GM23338 (cell line): ENCODE results near the gene MFSD11. TPM values are rescaled to one million over a fixed set of nuclear protein-coding genes. Genes with fewer than 3 reads are reported as not detected.

ENCODE experiments used
- ATAC-seq: fragments of 200-7000 bp; cut with Tn5 transposase; 3 replicates; pipeline ENCODE4 v1.9.1; 2020
- DNase-seq: peaks from one replicate; pipeline ENCODE4 v3.0.0-alpha.2; 2015; ENCODE audit warnings: low spot score
- H2AFZ ChIP-seq: fragments of 200-600 bp; sonication (generic); 2 replicates; pipeline ENCODE4 v1.8.0; 2016; ENCODE audit warnings: antibody characterized with exemption, mild to moderate bottlenecking, moderate library complexity
- H3F3A ChIP-seq: fragments of 200-600 bp; sonication (generic); replicated peaks from 2 replicates; pipeline ENCODE4 v1.8.0; 2017; ENCODE audit warnings: antibody characterized with exemption, mixed run types, low read depth
- H3K27ac ChIP-seq: fragments of 200-600 bp; sonication (generic); 2 replicates; pipeline ENCODE4 v1.6.1; 2016; ENCODE audit warnings: low read depth
- H3K27me3 ChIP-seq: fragments of 200-600 bp; sonication (generic); 2 replicates; pipeline ENCODE4 v1.8.0; 2016; ENCODE audit warnings: mild to moderate bottlenecking, mixed run types, moderate library complexity; ENCODE audit not compliant: insufficient read depth
- H3K36me3 ChIP-seq: fragments of 200-600 bp; sonication (generic); 2 replicates; pipeline ENCODE4 v1.8.0; 2016; ENCODE audit warnings: mild to moderate bottlenecking; ENCODE audit not compliant: insufficient read depth
- H3K4me1 ChIP-seq: fragments of 200-600 bp; sonication (generic); 2 replicates; pipeline ENCODE4 v1.8.0; 2016; ENCODE audit warnings: mild to moderate bottlenecking, moderate library complexity; ENCODE audit not compliant: insufficient read depth
- H3K4me2 ChIP-seq: fragments of 200-600 bp; sonication (generic); 2 replicates; pipeline ENCODE4 v1.7.1; 2017; ENCODE audit warnings: mixed run types
- H3K4me3 ChIP-seq: fragments of 200-600 bp; sonication (generic); 2 replicates; pipeline ENCODE4 v1.6.1; 2016; ENCODE audit warnings: mixed run types
- H3K79me2 ChIP-seq: fragments of 200-600 bp; sonication (generic); replicated peaks from 2 replicates; pipeline ENCODE4 v1.8.0; 2017; ENCODE audit warnings: mild to moderate bottlenecking; ENCODE audit not compliant: insufficient read depth
- H3K9me2 ChIP-seq: fragments of 200-600 bp; sonication (generic); 2 replicates; pipeline ENCODE4 v1.8.0; 2017; ENCODE audit not compliant: insufficient read depth
- H4K20me1 ChIP-seq: fragments of 200-600 bp; sonication (generic); replicated peaks from 2 replicates; pipeline ENCODE4 v1.8.0; 2017; ENCODE audit warnings: mild to moderate bottlenecking; ENCODE audit not compliant: insufficient read depth
- H3K27ac Mint-ChIP-seq: 2 replicates; pipeline ENCODE4 v1.8.0; 2020; ENCODE audit warnings: inconsistent platforms, mild to moderate bottlenecking, moderate library complexity, mixed read lengths
- H3K27me3 Mint-ChIP-seq: 3 replicates; pipeline ENCODE4 v1.8.0; 2022; ENCODE audit warnings: low read depth, mild to moderate bottlenecking, moderate library complexity, mixed read lengths, inconsistent platforms; ENCODE audit not compliant: insufficient read depth, poor library complexity
- H3K36me3 Mint-ChIP-seq: 3 replicates; pipeline ENCODE4 v1.8.0; 2021; ENCODE audit warnings: low read depth, mild to moderate bottlenecking, inconsistent platforms, moderate library complexity, mixed read lengths
- H3K4me1 Mint-ChIP-seq: 3 replicates; pipeline ENCODE4 v1.8.0; 2020; ENCODE audit warnings: mild to moderate bottlenecking, inconsistent platforms, mixed read lengths
- H3K4me3 Mint-ChIP-seq: 3 replicates; pipeline ENCODE4 v1.8.0; 2021; ENCODE audit warnings: moderate library complexity, mild to moderate bottlenecking, inconsistent platforms, mixed read lengths
- H3K9me3 Mint-ChIP-seq: 3 replicates; pipeline ENCODE4 v1.8.0; 2020; ENCODE audit warnings: moderate library complexity, mild to moderate bottlenecking, inconsistent platforms, mixed read lengths
- CREB1 ChIP-seq: fragments of 250-450 bp; sonication (Bioruptor Pico); IDR thresholded peaks from 2 replicates; pipeline ENCODE4 v1.5.0; 2020; ENCODE audit warnings: low read depth, mild to moderate bottlenecking, moderate library complexity
- CTCF ChIP-seq, 2 experiments: fragments of 200-600 bp in 1 of 2; sonication (generic) in 1 of 2; conservative IDR thresholded peaks; 2 replicates each; pipeline versions ENCODE4 v1.5.1 to v1.6.1; 2016 to 2017; ENCODE audit warnings: antibody characterized with exemption in 2 of 2, low read depth in 2 of 2, mild to moderate bottlenecking in 2 of 2, moderate library complexity in 1 of 2
- ETS1 ChIP-seq: IDR thresholded peaks from 2 replicates; pipeline ENCODE4 v1.6.1; 2016; ENCODE audit warnings: antibody characterized with exemption
- EZH2 ChIP-seq: fragments of 200-600 bp; sonication (generic); IDR thresholded peaks from one replicate; pipeline ENCODE4 v1.8.0; 2017; ENCODE audit warnings: antibody characterized with exemption, mild to moderate bottlenecking, low read depth; ENCODE audit not compliant: unreplicated experiment
- EZH2phosphoT487 ChIP-seq: fragments of 200-600 bp; sonication (generic); IDR thresholded peaks from one replicate; pipeline ENCODE4 v1.8.1; 2018; ENCODE audit warnings: antibody characterized with exemption; ENCODE audit not compliant: unreplicated experiment
- JUNB ChIP-seq: IDR thresholded peaks from one replicate; pipeline ENCODE4 v1.6.1; 2016; ENCODE audit warnings: antibody characterized with exemption; ENCODE audit not compliant: unreplicated experiment
- NANOG ChIP-seq: IDR thresholded peaks from 2 replicates; pipeline ENCODE4 v1.6.1; 2016; ENCODE audit warnings: antibody characterized with exemption, borderline replicate concordance
- POLR2AphosphoS5 ChIP-seq: IDR thresholded peaks from 2 replicates; pipeline ENCODE4 v1.6.1; 2016; ENCODE audit warnings: antibody characterized with exemption, low read depth
- REST ChIP-seq: IDR thresholded peaks from one replicate; pipeline ENCODE4 v1.6.1; 2018; ENCODE audit warnings: antibody characterized with exemption; ENCODE audit not compliant: unreplicated experiment
- STAT1 ChIP-seq: IDR thresholded peaks from one replicate; pipeline ENCODE4 v1.6.1; 2016; ENCODE audit warnings: antibody characterized with exemption; ENCODE audit not compliant: unreplicated experiment
- ZNF114 ChIP-seq: fragments of 250-450 bp; sonication (Bioruptor Pico); IDR thresholded peaks from 2 replicates; pipeline ENCODE4 v1.5.0; 2020; ENCODE audit warnings: mild to moderate bottlenecking, moderate library complexity
- ZNF331 ChIP-seq: fragments of 250-450 bp; sonication (Bioruptor Pico); IDR thresholded peaks from 2 replicates; pipeline ENCODE4 v1.5.0; 2020; ENCODE audit warnings: low read depth, mild to moderate bottlenecking, moderate library complexity
- ZNF462 ChIP-seq: fragments of 250-450 bp; sonication (Bioruptor Pico); IDR thresholded peaks from 2 replicates; pipeline ENCODE4 v1.5.0; 2020; ENCODE audit warnings: mild to moderate bottlenecking, moderate library complexity
- polyA plus RNA-seq: library from polyadenylated mRNA; unstranded; fragments of >200 nt; fragmentation: Nextera tagmentation; extraction: Ambion mirVana; gene quantifications from 2 replicates; pipeline ENCODE4 v1.2.1, GENCODE V29; 2016
- total RNA-seq: library from RNA; depleted of rRNA; stranded (reverse); fragments of >200 nt; shearing (Covaris generic); gene quantifications from 2 replicates; pipeline ENCODE4 v1.2.3, GENCODE V29; 2014

MFSD11 gene
- total and polyA plus RNA-seq, 2 experiments from 2014 or later = 10.2 to 35.3 TPM

GRCh38 chr17:76738468-76738850, 540 bp downstream of the MFSD11 start:
- Mint-ChIP-seq H3K27me3 (peaks cover 19% of the 10 kb centered on the region), H3K9me3 (peaks cover 9% of the 10 kb centered on the region; the same call in 2 of the 3 replicates), H3K4me1 (peaks cover 22% of the 10 kb centered on the region), H3K4me3 (peak overlapping the region; percentile 99), H3K27ac (peak overlapping the region; percentile 90), H3K36me3 (peaks cover 49% of the 10 kb centered on the region)
- DNase-seq (no peak), ATAC-seq (no peak)
- H3K9me2 ChIP-seq = no peaks in the 10 kb centered on the region
- H2AFZ ChIP-seq = peak overlapping the region; percentile 73; the same call in 1 of the 2 replicates
- peaks cover 24% of the 10 kb centered on the region for H4K20me1 ChIP-seq
- H3K79me2 ChIP-seq = peaks cover 51% of the 10 kb centered on the region
- H3F3A ChIP-seq = peaks cover 25% of the 10 kb centered on the region
- H3K4me1 ChIP-seq = peaks cover 12% of the 10 kb centered on the region; the same call in 1 of the 2 replicates
- H3K4me2 ChIP-seq = peak overlapping the region; percentile 88
- H3K36me3 ChIP-seq = peaks cover 26% of the 10 kb centered on the region
- peak overlapping the region; percentile 68; the same call in 1 of the 2 replicates for H3K27ac ChIP-seq
- no peak for TF ChIP-seq POLR2AphosphoS5
- TF ChIP-seq EZH2 = no peak
- no peak for TF ChIP-seq ZNF462 (CRISPR knock-in tag)
- no peak for TF ChIP-seq JUNB
- no peak for TF ChIP-seq CREB1 (CRISPR knock-in tag)
- TF ChIP-seq NANOG = no peak
- TF ChIP-seq STAT1 = no peak
- no peak for TF ChIP-seq ETS1
- no peak for TF ChIP-seq ZNF331 (CRISPR knock-in tag)
- TF ChIP-seq EZH2phosphoT487 = no peak
- TF ChIP-seq REST = no peak
- no peak for TF ChIP-seq CTCF (conservative IDR thresholded peaks at IDR 0.05; ENCODE audit: low read depth in 2 of 2)
- TF ChIP-seq ZNF114 (CRISPR knock-in tag) = no peak
- H3K27me3 ChIP-seq = no peaks in the 10 kb centered on the region
- peak overlapping the region; percentile 93 for H3K4me3 ChIP-seq
